Activated CD4-positive, alpha-beta T cell treated with anti-CD3 and anti-CD28 coated beads, Interleukin-2, amount 50 U/mL, for 1 hour (primary cell): ENCODE results near the gene FAM72B.
"Not testable (repeated sequence)": the region's sequence is repeated elsewhere in the genome, so short reads cannot be mapped to it uniquely, and the experiment has no call there.

ENCODE experiments used
- DNase-seq: peaks from one replicate; pipeline ENCODE4 v3.0.0-alpha.2; 2020

The FAM72B gene

GRCh38 chr1:121199763-121200162 lies 15.6 kb upstream of the FAM72B start:
- not testable (repeated sequence) for DNase-seq

GRCh38 chr1:121197095-121197882 lies 13.1 kb upstream of the FAM72B start:
- DNase-seq: not testable (repeated sequence)

GRCh38 chr1:121192512-121192911 lies 8.4 kb upstream of the FAM72B start:
- DNase-seq: not testable (repeated sequence)

GRCh38 chr1:121187914-121188313 lies 3.8 kb upstream of the FAM72B start:
- DNase-seq: not testable (repeated sequence)

- DNase-seq: not testable (repeated sequence)
Observed at GRCh38 chr1:121186191-121186590, 2.1 kb upstream of the FAM72B start.

- DNase-seq: not testable (repeated sequence)
Observed at GRCh38 chr1:121185140-121185708, 1.1 kb upstream of the FAM72B start.

GRCh38 chr1:121183867-121184266 lies 273 bp downstream of the FAM72B start:
- DNase-seq: not testable (repeated sequence)

- DNase-seq: not testable (repeated sequence)
Observed at GRCh38 chr1:121178197-121178596, 5.9 kb downstream of the FAM72B start.

GRCh38 chr1:121176649-121177048 lies 7.5 kb downstream of the FAM72B start:
- not testable (repeated sequence) for DNase-seq

- DNase-seq: not testable (repeated sequence)
Observed at GRCh38 chr1:121168152-121168668, 15.9 kb downstream of the FAM72B start.

GRCh38 chr1:121167225-121167738 lies 16.9 kb downstream of the FAM72B start:
- not testable (repeated sequence) for DNase-seq

- DNase-seq: not testable (repeated sequence)
Observed at GRCh38 chr1:121165296-121165695, 18.8 kb downstream of the FAM72B start.

GRCh38 chr1:121163850-121164757 lies 20.0 kb downstream of the FAM72B start:
- not testable (repeated sequence) for DNase-seq

- not testable (repeated sequence) for DNase-seq
Observed at GRCh38 chr1:121161199-121161901, 22.8 kb downstream of the FAM72B start.

- DNase-seq: not testable (repeated sequence)
Observed at GRCh38 chr1:121160118-121160517, 24.0 kb downstream of the FAM72B start.

GRCh38 chr1:121157609-121158008 lies 26.5 kb downstream of the FAM72B start:
- not testable (repeated sequence) for DNase-seq

- DNase-seq: not testable (repeated sequence)
Observed at GRCh38 chr1:121156958-121157603, 27.1 kb downstream of the FAM72B start.

GRCh38 chr1:121155671-121156358 lies 28.3 kb downstream of the FAM72B start:
- not testable (repeated sequence) for DNase-seq

GRCh38 chr1:121154811-121155210 lies 29.3 kb downstream of the FAM72B start:
- not testable (repeated sequence) for DNase-seq

GRCh38 chr1:121152788-121153187 lies 31.4 kb downstream of the FAM72B start:
- DNase-seq: not testable (repeated sequence)

GRCh38 chr1:121151294-121151693 lies 32.8 kb downstream of the FAM72B start:
- DNase-seq: not testable (repeated sequence)
